Heart right ventricle (tissue), 16 donors: ENCODE measurements around the gene RASAL2. TPM values are rescaled to one million over a fixed set of nuclear protein-coding genes. Genes with fewer than 3 reads are reported as not detected.

Experiments
- ATAC-seq, 8 donors: fragments of 200-7000 bp; cut with Tn5 transposase; one replicate each; pipeline ENCODE4 v1.9.1; 2020; ENCODE audit warnings: mild to moderate bottlenecking in 8 of 8, moderate library complexity in 8 of 8, moderate number of reproducible peaks in 1 of 8
- DNase-seq, 2 donors: peaks; one replicate each; pipeline ENCODE4 v3.0.0-alpha.2; 2020
- H3K27ac ChIP-seq, 10 donors: fragments of 200-600 bp; sonication (generic) in 2 of 10; one replicate each; pipeline versions ENCODE4 v1.5.0 to v1.8.0; 2020 to 2022; ENCODE audit warnings: mild to moderate bottlenecking in 3 of 10
- H3K27me3 ChIP-seq, 7 donors: fragments of 200-600 bp; one replicate each; pipeline ENCODE4 v1.8.0; 2021 to 2022; ENCODE audit warnings: mild to moderate bottlenecking in 2 of 7
- H3K36me3 ChIP-seq, 9 donors: fragments of 200-600 bp; sonication (generic) in 1 of 9; one replicate each; pipeline versions ENCODE4 v1.5.0 to v1.8.0; 2020 to 2022; ENCODE audit warnings: mild to moderate bottlenecking in 2 of 9
- H3K4me1 ChIP-seq, 9 donors: fragments of 200-600 bp; sonication (generic) in 1 of 9; one replicate each; pipeline versions ENCODE4 v1.5.0 to v1.8.0; 2020 to 2022; ENCODE audit warnings: mild to moderate bottlenecking in 4 of 9
- H3K4me3 ChIP-seq, 10 donors: fragments of 200-600 bp; sonication (generic) in 2 of 10; one replicate each; pipeline versions ENCODE4 v1.5.0 to v1.8.0; 2020 to 2022; ENCODE audit warnings: mild to moderate bottlenecking in 7 of 10, moderate library complexity in 2 of 10
- H3K9me3 ChIP-seq, 11 donors: fragments of 200-600 bp in 10 of 11; sonication (generic) in 2 of 11; one replicate each; pipeline versions ENCODE4 v1.5.0 to v1.8.0; 2013 to 2022; ENCODE audit warnings: mild to moderate bottlenecking in 2 of 11, control low read depth in 1 of 11, moderate library complexity in 1 of 11
- WGBS, 2 donors: extraction: QIAGEN DNeasy Blood & Tissue Kit; methylation state at CpG; one replicate each; pipeline ENCODE4 v1.1.7; 2013; ENCODE audit warnings: inconsistent platforms in 1 of 2; 5-methylcytosine and 5-hydroxymethylcytosine counted together
- intact Hi-C, 10 donors: fragments of 100-400 bp; cut with DNase I; formaldehyde crosslinking; loops; one replicate each; pipeline versions ENCODE4 v1.11.1 to v1.14.2; 2022
- polyA plus RNA-seq, 2 donors: library from polyadenylated mRNA; stranded (reverse); fragments of 200-250 nt; gene quantifications; one replicate each; pipeline ENCODE4 v1.2.3, GENCODE V29; 2013
- total RNA-seq, 10 donors: library from RNA; stranded (reverse); fragmentation: NEBNext Ultra II Directional in 3 of 10; extraction: Animal tissue kit (Norgen Biotek cat#: 25700) in 3 of 10; gene quantifications; one replicate each; pipeline versions ENCODE4 v1.2.1 to v1.2.4, GENCODE V29; 2021 to 2023
- TF ChIP-seq, protein P1 (sequence below), 9 donors: fragments of 200-600 bp; sonication (generic) in 2 of 9; IDR thresholded peaks; one replicate each; pipeline versions ENCODE4 v1.5.0 to v1.8.0; 2021 to 2022; ENCODE audit warnings: antibody characterized with exemption in 9 of 9, mild to moderate bottlenecking in 5 of 9, moderate library complexity in 1 of 9
- donor health status: Arrhythmogenic right ventricular cardiomyopathy.
- donor health status: ischemic (EF 13 %, LVEDD 7.1; RV severe dilation, severe dysfunction).
- donor health status: healthy with polysubstance abuse.
- donor health status: DM: no; HTN: yes; CAD: no.
- donor health status: DM: no; HTN: no; CAD: no.
- donor health status: ischemic (EF 25% LVEDD 6.9; RV normal size, moderate dysfunction).
- donor health status: ischemic (EF 25% LVEDD 5.7; RV mildly dilated, moderate dysfunction).
- donor health status: healthy.
- donor health status: DM: yes; HTN: yes; CAD: no.
- donor health status: Ischemic cardiomyopathy.
- donor health status: ischemic (EF 35%, LVEDD 5.7; RV mildly dilated, moderate dysfunction).
- donor health status: nonischemic (EF 11% LVEDD 7.7; RV severe dilation, severe dysfunction).
- donor health status: DM: yes; HTN: yes; CAD: no.
- donor health status: PGD.
- donor health status: ischemic (EF 29% LVEDD 5.4; RV normal size, mild dysfunction).
- donor health status: nonischemic (EF 23%, LVEDD 6.1; RV moderate dilation, normal function).

RASAL2 gene
- total and polyA plus RNA-seq, 12 donors = 3.5 to 59.8 (median 36.2) TPM

DNA sequence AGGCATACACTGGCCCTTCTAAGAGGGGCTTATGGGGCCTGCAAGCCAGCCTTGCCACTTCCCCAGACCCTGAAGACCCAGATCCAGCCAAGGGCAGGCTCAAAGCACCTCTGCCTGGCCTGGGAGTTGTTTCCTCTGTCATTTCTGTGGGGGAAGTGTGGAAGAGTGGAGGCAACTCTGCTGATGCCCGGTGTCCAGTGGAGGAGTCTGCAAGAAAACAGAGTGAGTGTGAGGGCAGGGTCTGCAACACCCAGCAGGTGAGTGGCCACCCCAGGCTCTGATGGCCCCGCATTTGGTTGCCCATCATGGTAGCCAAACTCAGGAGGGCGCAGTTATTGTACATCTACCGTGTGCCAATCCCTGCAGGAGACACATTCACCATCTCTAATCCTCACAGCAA lies 394.5 kb downstream of the RASAL2 start:
- no peak overlapping the region for H3K4me3 ChIP-seq
- TF ChIP-seq, protein P1, sequence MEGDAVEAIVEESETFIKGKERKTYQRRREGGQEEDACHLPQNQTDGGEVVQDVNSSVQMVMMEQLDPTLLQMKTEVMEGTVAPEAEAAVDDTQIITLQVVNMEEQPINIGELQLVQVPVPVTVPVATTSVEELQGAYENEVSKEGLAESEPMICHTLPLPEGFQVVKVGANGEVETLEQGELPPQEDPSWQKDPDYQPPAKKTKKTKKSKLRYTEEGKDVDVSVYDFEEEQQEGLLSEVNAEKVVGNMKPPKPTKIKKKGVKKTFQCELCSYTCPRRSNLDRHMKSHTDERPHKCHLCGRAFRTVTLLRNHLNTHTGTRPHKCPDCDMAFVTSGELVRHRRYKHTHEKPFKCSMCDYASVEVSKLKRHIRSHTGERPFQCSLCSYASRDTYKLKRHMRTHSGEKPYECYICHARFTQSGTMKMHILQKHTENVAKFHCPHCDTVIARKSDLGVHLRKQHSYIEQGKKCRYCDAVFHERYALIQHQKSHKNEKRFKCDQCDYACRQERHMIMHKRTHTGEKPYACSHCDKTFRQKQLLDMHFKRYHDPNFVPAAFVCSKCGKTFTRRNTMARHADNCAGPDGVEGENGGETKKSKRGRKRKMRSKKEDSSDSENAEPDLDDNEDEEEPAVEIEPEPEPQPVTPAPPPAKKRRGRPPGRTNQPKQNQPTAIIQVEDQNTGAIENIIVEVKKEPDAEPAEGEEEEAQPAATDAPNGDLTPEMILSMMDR (IDR thresholded peaks at IDR 0.05) = no peak
- H3K4me1 ChIP-seq = peaks cover 2 to 26% (median 17%) of the 10 kb centered on the region in 9 donors
- no peaks in the 10 kb centered on the region for H3K27me3 ChIP-seq
- no peak for ATAC-seq
- no peaks in the 10 kb centered on the region for H3K36me3 ChIP-seq
- no peaks in the 10 kb centered on the region for H3K9me3 ChIP-seq
- H3K27ac ChIP-seq = no peak overlapping the region
- WGBS, 2 donors = 92 to 95% methylated on average over 4 of the region's 4 CpGs
- intact Hi-C loops = no loop called here
- no peak for DNase-seq

DNA sequence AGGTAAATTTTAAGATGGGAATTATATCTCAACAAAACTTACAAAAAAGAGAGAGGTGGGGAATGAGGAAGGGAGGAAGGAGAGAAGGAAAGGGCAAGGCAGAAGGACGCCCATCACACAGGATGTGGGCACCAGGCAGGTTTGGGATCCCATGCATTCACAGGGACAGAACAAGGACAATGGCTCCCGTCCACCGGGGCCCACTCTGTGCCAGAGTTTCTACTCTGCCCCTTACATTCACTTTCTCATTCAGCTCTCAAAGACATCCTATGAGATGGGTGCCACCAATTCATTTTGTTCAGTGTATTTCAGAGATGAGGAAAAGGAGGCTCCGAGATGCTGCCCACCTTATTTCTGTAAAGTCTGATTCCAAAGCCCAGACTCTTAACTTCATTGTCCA lies 395.5 kb downstream of the RASAL2 start:
- H3K27me3 ChIP-seq = no peaks in the 10 kb centered on the region
- no peaks in the 10 kb centered on the region for H3K9me3 ChIP-seq
- H3K36me3 ChIP-seq = no peaks in the 10 kb centered on the region
- no peak overlapping the region for H3K4me3 ChIP-seq
- DNase-seq = no peak
- TF ChIP-seq, protein P1 (IDR thresholded peaks at IDR 0.05) = no peak
- H3K27ac ChIP-seq = no peak overlapping the region
- 92 to 94% methylated on average over 4 of the region's 4 CpGs for WGBS, 2 donors
- no peak for ATAC-seq
- peaks cover 2 to 26% (median 17%) of the 10 kb centered on the region in 9 donors for H3K4me1 ChIP-seq
- intact Hi-C loops = no loop called here

DNA sequence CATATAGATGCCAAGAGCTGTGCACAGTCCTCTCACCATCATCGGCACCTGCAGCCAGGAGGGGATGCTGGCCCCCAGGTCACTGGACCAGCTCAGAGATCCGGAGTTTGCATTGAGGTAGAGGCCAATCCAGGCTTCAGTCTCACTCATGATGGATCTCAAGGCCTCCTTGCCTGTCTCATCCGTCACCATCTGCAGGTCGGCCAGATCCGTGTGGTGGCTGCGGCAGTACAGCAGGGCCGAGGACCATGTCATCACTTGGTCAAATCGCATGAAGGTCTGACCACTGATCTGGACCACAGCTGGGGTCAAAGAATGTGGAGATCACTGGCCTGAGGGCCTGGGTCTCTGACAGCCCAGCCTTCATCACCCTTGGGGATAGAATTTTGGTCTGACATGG lies 396.2 kb downstream of the RASAL2 start:
- intact Hi-C loops = loop anchor here in 1 of 10 donors (10.0 kb wide), 1 partner anchor 185 kb away; no protein-coding TSS in a partner anchor
- WGBS, 2 donors = 97% methylated on average over 8 of the region's 8 CpGs
- no peaks in the 10 kb centered on the region for H3K9me3 ChIP-seq

DNA sequence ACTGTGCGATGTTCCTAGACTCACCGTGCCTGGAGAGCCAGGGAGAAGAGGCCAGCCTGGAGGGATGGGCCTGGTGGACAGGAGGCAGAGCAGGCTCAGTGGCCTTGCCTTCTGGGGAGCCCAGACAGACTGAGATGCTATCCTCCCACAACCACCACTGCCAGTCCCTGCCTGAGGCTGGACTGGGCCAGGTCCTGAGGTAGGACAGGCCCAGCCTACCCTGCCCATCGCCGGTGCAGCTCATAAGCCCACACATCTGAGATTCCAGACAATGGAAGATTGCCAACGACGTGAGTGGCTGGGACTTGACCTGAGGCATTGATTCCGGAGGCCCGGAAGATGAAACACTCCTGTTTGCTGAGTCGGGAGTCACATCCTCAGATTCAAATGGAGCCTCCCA lies 397.1 kb downstream of the RASAL2 start:
- no peak overlapping the region for H3K4me3 ChIP-seq
- TF ChIP-seq, protein P1 (IDR thresholded peaks at IDR 0.05) = no peak
- DNase-seq = no peak
- no peaks in the 10 kb centered on the region for H3K9me3 ChIP-seq
- ATAC-seq = no peak
- 86% methylated on average over 9 of the region's 9 CpGs for WGBS, 2 donors
- no peaks in the 10 kb centered on the region for H3K36me3 ChIP-seq
- no peaks in the 10 kb centered on the region for H3K27me3 ChIP-seq
- H3K27ac ChIP-seq = no peak overlapping the region
- intact Hi-C loops = loop anchor here in 1 of 10 donors (10.0 kb wide), 1 partner anchor 186 kb away; no protein-coding TSS in a partner anchor
- peaks cover 2 to 20% (median 9%) of the 10 kb centered on the region in 9 donors for H3K4me1 ChIP-seq

More for the DNA sequence above, 396.2 kb downstream of the RASAL2 start:
- Histone ChIP-seq H3K36me3 (no peaks in the 10 kb centered on the region), H3K27me3 (no peaks in the 10 kb centered on the region), H3K4me3 (no peak overlapping the region), H3K27ac (no peak overlapping the region), H3K4me1 (peaks cover 2 to 26% (median 13%) of the 10 kb centered on the region in 9 donors)
- ATAC-seq (no peak), DNase-seq (no peak)
- TF ChIP-seq, protein P1 (IDR thresholded peaks at IDR 0.05) = no peak
